Measurements from ENCODE around the gene SCN11A. TPM values are rescaled to one million over a fixed set of nuclear protein-coding genes. Genes with fewer than 3 reads are reported as not detected.

The SCN11A gene
- total RNA-seq, 4 donors from 2014 or later, result 0.04 TPM; not detected in 3

DNA sequence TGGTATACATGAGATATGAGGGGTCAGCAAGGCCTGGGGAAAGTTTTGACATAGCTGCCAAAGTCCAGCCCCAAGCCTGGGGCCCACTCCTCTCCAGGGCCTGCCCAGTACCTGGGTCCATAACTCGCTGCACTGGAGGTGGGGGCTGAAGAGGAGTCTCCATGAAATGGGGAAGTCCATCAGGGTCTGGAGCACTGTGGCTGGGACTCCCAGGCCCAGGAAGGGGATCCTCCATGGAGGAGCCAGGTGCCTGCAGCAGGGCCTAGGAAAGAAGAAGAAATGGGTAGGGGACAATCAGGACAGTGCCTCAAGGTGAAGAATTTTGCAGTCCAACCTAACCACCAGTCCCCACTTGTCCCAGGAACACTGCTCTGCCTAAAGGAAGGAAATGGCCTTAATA lies 47.5 kb upstream of the SCN11A start:
- Histone ChIP-seq H3K4me3 (no peak overlapping the region), H3K9me3 (no peaks in the 10 kb centered on the region), H3K36me3 (peaks cover 0 to 62% of the 10 kb centered on the region in 2 donors), H3K27ac (no peak overlapping the region), H3K4me1 (peaks cover 6 to 8% of the 10 kb centered on the region in 2 donors), H3K27me3 (no peaks in the 10 kb centered on the region)
- DNase-seq (no peak), ATAC-seq (no peak)
- intact Hi-C loops (cut with DNase I; ENCODE audit: low total_unique reads) (no loop called here), in situ Hi-C loops (cut with MboI; ENCODE audit: low sequenced_read_pairs in 4 of 4) (no loop called here)
- TF ChIP-seq, protein P1, sequence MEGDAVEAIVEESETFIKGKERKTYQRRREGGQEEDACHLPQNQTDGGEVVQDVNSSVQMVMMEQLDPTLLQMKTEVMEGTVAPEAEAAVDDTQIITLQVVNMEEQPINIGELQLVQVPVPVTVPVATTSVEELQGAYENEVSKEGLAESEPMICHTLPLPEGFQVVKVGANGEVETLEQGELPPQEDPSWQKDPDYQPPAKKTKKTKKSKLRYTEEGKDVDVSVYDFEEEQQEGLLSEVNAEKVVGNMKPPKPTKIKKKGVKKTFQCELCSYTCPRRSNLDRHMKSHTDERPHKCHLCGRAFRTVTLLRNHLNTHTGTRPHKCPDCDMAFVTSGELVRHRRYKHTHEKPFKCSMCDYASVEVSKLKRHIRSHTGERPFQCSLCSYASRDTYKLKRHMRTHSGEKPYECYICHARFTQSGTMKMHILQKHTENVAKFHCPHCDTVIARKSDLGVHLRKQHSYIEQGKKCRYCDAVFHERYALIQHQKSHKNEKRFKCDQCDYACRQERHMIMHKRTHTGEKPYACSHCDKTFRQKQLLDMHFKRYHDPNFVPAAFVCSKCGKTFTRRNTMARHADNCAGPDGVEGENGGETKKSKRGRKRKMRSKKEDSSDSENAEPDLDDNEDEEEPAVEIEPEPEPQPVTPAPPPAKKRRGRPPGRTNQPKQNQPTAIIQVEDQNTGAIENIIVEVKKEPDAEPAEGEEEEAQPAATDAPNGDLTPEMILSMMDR (IDR thresholded peaks at IDR 0.05 in 4 of 5, conservative IDR thresholded peaks at IDR 0.05 in 1 of 5), result no peak
- no peak for TF ChIP-seq POLR2A (IDR thresholded peaks at IDR 0.05)

DNA sequence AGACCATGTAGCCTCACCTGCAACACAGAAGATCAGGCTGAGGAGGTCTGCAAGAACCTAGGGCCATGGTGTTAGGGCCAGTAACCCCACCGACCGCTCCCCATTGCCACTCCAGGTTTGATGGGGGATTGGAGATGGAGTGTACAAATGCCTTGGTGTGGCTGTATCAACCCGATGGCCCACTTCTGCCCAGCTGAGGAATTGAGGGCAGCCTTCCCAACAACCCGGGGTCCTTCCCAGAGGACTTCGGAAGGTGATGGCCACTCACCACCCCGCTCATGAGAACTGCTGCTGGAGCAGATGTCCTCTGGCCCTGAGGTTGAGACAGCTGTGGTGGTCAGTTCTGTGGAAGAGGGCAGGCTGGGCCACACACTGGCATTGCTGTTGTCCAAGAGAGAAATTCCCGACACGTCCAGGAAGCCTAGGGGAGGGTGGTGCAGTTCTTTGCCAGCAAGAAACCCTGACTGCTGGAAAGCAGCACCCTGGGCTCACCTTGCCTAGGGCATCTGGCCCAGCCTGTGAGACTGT lies 46.8 kb upstream of the SCN11A start:
- no peak for DNase-seq
- TF ChIP-seq POLR2A (IDR thresholded peaks at IDR 0.05), result no peak
- TF ChIP-seq, protein P1 (IDR thresholded peaks at IDR 0.05 in 4 of 5, conservative IDR thresholded peaks at IDR 0.05 in 1 of 5), result no peak
- intact Hi-C loops (cut with DNase I; ENCODE audit: low total_unique reads), result no loop called here
- no peaks in the 10 kb centered on the region for H3K27me3 ChIP-seq
- ATAC-seq, result no peak
- peaks cover 0 to 70% of the 10 kb centered on the region in 2 donors for H3K36me3 ChIP-seq
- H3K9me3 ChIP-seq, result no peaks in the 10 kb centered on the region
- H3K27ac ChIP-seq, result no peak overlapping the region
- in situ Hi-C loops (cut with MboI; ENCODE audit: low sequenced_read_pairs in 4 of 4), result no loop called here
- peaks cover 0 to 7% of the 10 kb centered on the region in 2 donors for H3K4me1 ChIP-seq
- no peak overlapping the region for H3K4me3 ChIP-seq

- in situ Hi-C loops (cut with MboI; ENCODE audit: low sequenced_read_pairs in 4 of 4), result no loop called here
These were observed 46.1 kb upstream of the SCN11A start for GRCh38 chr3:39097716-39098472.

DNA sequence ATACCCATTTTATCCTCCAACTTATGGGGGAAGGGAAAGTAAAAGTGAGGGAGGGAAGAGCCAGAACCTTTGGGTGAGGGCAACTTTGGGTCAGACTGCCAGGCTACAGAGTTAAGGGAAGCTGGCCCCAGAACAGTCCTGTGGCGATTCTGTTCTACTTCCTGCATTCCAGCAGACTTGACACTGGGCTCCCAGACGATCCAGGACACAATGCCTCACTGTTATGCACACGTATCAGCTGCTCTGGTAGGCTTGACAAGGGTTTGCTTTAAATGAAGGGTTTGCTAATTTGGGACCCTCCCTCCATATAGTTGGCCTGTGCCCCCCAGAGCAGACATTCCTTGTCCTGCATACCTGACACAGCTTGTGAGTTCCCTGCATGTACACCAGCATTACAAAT lies 45.0 kb upstream of the SCN11A start:
- DNase-seq, result no peak
- TF ChIP-seq, protein P1 (IDR thresholded peaks at IDR 0.05 in 4 of 5, conservative IDR thresholded peaks at IDR 0.05 in 1 of 5), result no peak
- no peak for TF ChIP-seq POLR2A (IDR thresholded peaks at IDR 0.05)
- Histone ChIP-seq H3K27me3 (no peaks in the 10 kb centered on the region), H3K4me3 (no peak overlapping the region), H3K4me1 (no peaks in the 10 kb centered on the region), H3K27ac (no peak overlapping the region), H3K9me3 (no peaks in the 10 kb centered on the region), H3K36me3 (peaks cover 0 to 85% of the 10 kb centered on the region in 2 donors)
- ATAC-seq, result no peak
- in situ Hi-C loops (cut with MboI; ENCODE audit: low sequenced_read_pairs in 4 of 4), result no loop called here
- intact Hi-C loops (cut with DNase I; ENCODE audit: low total_unique reads), result no loop called here

More at GRCh38 chr3:39097716-39098472, 46.1 kb upstream of the SCN11A start:
- Histone ChIP-seq H3K9me3 (no peaks in the 10 kb centered on the region), H3K27me3 (no peaks in the 10 kb centered on the region), H3K36me3 (peaks cover 0 to 76% of the 10 kb centered on the region in 2 donors), H3K4me1 (peaks cover 0 to under 1% of the 10 kb centered on the region in 2 donors), H3K27ac (no peak overlapping the region), H3K4me3 (no peak overlapping the region)
- TF ChIP-seq, protein P1 (IDR thresholded peaks at IDR 0.05 in 4 of 5, conservative IDR thresholded peaks at IDR 0.05 in 1 of 5), result no peak
- no peak for TF ChIP-seq POLR2A (IDR thresholded peaks at IDR 0.05)
- intact Hi-C loops (cut with DNase I; ENCODE audit: low total_unique reads), result no loop called here
- DNase-seq (no peak), ATAC-seq (no peak)
